GM12873 (cell line): ENCODE data around the gene CTPS1.

Experiments
- TF ChIP-seq, protein P1 (sequence below): IDR thresholded peaks from 2 replicates; pipeline ENCODE4 v1.5.1; 2012; ENCODE audit warnings: low read depth, mild to moderate bottlenecking, moderate library complexity, low read length, control low read depth; ENCODE audit not compliant: insufficient read depth; ENCODE audit errors: missing control alignments

CTPS1 gene

GRCh38 chr1:41048540-41048939 is 69.0 kb downstream of the CTPS1 start:
- TF ChIP-seq, protein P1, sequence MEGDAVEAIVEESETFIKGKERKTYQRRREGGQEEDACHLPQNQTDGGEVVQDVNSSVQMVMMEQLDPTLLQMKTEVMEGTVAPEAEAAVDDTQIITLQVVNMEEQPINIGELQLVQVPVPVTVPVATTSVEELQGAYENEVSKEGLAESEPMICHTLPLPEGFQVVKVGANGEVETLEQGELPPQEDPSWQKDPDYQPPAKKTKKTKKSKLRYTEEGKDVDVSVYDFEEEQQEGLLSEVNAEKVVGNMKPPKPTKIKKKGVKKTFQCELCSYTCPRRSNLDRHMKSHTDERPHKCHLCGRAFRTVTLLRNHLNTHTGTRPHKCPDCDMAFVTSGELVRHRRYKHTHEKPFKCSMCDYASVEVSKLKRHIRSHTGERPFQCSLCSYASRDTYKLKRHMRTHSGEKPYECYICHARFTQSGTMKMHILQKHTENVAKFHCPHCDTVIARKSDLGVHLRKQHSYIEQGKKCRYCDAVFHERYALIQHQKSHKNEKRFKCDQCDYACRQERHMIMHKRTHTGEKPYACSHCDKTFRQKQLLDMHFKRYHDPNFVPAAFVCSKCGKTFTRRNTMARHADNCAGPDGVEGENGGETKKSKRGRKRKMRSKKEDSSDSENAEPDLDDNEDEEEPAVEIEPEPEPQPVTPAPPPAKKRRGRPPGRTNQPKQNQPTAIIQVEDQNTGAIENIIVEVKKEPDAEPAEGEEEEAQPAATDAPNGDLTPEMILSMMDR: no peak

DNA sequence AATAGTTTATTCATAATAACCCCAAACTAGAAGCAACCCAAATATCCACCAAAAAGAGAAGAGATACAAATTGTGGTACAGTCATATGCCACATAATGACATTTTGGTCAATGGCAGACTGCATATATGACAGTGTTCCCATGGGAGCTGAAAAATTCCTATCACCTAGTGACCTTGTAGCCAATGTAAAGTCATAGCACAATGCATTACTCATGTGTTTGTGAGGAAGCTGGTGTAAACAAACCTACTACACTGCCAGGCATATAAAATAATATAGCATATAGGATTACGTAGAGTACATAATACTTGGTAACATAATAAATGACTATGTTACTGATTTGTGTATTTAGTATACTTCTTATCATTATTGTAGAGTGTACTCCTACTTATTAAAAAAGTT is 71.5 kb downstream of the CTPS1 start:
- TF ChIP-seq, protein P1: no peak

- TF ChIP-seq, protein P1: no peak
Observed at GRCh38 chr1:41053316-41053715, 73.8 kb downstream of the CTPS1 start.

- TF ChIP-seq, protein P1: no peak
Observed at GRCh38 chr1:41056907-41057306, 77.4 kb downstream of the CTPS1 start.
